Measurements from ENCODE around the gene RETSAT.
A peak's percentile ranks its signal among the peaks of the same experiment; 100 is the strongest.
"Not testable (repeated sequence)": the region's sequence is repeated elsewhere in the genome, so short reads cannot be mapped to it uniquely, and the experiment has no call there.

The RETSAT gene

DNA sequence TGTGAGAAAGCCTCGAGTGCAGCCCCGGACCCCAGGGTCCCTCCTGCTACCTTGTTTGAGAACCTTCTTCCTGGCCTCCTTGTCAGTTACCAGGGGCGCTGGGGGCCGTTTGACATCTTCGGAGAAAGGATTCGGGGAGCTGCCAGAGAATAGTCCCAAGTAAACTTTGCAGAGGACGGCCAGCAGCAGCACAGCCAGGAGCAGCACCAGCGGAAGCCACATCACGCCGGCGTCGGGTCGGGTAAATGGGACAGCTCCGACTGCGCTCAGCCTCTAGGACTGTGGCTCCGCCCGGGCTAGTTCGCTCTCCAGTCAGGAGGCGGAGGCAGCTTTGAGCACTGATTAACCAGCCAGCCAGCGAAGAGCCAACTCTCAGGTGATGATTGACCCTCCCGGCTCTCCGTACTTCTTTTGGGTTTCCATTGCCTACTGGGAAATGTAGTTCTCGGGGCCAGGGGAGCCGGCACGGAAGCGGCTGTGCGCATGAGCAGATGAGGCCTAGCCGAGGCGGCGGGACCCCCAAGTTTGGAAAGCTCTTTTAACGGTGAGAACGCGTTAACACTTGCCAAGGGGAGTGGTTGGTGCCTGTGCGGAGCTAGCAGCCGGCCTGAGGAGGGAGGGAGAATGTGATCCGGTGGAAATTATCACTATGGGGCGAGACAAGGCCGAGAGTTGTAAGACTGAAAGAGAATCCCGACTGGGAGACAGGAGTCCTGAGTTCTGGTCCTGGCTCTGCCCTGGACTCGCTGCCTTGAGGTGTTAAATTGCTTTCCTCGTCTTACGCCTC is at the start of gene RETSAT, which contains the start of gene ELMOD3:
Gene RETSAT, minus strand, starts transcription at position 243 of the 787 bp plus-strand sequence. Its CDS starts 21 bp downstream, at position 222.
Gene ELMOD3, plus strand, starts transcription at position 484 of the 787 bp plus-strand sequence. CDS start 2,430 bp downstream, outside the sequence.
- peak; percentile 95 for FAIRE-seq

- no peak for FAIRE-seq
These were observed 47.5 kb upstream of the RETSAT start for GRCh38 chr2:85401844-85402243.

- FAIRE-seq = no peak
These were observed 47.1 kb upstream of the RETSAT start for GRCh38 chr2:85401464-85401805.

DNA sequence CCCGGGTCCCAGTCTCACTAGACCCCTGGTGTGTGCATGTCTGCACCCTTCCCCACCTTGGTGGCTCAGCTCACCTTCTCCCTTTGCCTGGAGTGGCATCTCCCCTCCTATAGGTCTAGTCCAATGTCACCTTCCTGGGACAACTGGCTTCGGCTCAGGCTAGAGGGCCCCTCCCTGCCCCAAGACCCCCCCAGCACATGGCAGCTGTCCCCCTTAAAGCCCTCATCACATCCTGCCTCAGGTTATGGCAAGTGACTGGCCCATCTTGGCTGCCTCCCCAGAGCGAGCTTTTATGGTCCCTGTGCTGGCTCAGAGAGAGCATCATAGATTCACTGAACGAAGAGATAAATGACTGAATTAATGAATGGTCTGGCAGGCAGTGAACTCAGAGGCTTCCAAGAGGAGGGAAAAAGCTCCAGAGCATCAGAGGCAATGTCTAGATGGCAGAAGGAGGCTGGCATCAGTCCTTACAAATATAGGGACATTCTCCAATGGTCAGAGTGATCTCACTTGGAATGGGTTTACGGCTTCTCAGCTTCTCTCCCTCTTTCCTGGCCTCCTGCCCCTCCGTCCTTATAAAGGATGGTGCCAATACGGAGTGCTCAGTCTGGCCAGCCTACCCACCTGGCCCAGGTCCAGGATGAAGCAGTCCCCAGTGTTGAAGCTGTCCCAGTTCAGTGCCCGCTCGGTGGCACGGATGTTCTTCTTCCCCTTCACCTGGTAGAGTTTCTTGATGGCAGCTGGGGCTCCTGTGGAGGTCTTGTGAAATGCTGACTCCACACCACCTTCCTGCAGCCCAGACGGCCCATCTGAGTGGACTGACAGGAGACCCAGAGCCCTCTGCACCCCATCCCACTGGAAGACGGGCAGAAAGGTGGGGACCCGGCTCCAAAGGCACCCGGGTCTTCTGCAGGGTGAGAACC is 46.5 kb upstream of the RETSAT start:
- FAIRE-seq = no peak

GRCh38 chr2:85400023-85400422 is 45.7 kb upstream of the RETSAT start:
- FAIRE-seq = no peak

- no peak for FAIRE-seq
These were observed 44.8 kb upstream of the RETSAT start for GRCh38 chr2:85399183-85399455.

DNA sequence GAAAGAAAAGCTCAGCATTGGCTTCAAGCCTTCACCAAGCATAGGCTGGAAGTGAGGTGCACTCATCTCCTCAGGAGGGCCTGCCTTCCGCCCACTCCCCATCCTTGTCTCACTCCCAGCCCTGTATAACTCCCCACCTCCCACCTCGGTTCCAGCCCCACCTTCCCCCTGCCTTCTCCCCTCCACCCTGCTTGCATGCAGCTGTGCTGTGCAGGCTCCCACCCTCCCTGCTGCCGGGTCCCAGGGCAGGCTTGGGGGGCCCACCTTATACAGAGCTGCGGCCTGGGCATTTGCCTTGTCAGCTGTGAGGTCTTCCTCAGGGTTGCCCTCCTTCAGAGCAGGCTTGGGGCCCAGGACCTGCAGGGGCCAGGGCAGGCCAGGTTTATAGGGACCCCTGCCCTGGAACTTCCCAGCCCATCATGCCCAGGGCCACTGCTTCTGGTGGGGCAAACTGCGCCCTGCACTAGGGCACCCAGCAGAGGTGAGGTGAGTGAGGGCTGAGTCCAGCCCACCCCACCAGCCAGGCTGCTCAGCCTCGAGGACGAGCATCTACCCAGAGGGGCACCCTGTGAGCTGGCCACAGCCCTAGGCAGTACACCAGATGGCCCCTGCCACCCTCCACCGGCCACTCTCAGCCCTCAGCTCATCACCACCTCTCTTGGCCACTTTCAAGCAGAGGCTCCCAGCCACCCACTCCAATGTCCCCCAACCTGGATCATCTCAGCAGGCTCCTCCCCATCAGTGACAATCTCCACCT is 44.3 kb upstream of the RETSAT start:
- FAIRE-seq = no peak

GRCh38 chr2:85397925-85398331 is 43.6 kb upstream of the RETSAT start:
- no peak for FAIRE-seq

- no peak for FAIRE-seq
These were observed 42.5 kb upstream of the RETSAT start for GRCh38 chr2:85396531-85397470.

- FAIRE-seq = no peak
These were observed 41.7 kb upstream of the RETSAT start for GRCh38 chr2:85395912-85396475.

DNA sequence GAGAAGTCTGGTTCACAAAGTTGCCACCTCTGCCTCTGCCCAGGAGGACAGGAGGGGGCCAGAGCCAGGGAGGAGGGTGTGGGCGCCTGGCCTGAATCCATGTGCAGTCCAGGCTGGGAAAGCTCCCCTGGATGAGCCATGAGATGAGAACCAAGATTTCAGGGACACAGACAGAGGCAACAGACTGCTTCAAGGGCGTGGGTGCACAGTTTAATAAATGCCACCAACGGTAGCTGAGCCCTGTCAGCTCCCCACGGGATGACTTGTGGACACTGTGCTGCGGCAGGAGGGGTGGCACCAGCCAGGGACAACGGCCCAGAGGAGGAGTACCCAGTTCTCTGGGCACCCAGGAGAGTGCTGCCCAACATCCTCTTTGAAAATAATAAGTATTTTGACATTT is 40.6 kb upstream of the RETSAT start:
- FAIRE-seq = no peak

GRCh38 chr2:85394261-85394681 is 39.9 kb upstream of the RETSAT start:
- no peak for FAIRE-seq

GRCh38 chr2:85393836-85394235 is 39.5 kb upstream of the RETSAT start:
- FAIRE-seq = no peak

DNA sequence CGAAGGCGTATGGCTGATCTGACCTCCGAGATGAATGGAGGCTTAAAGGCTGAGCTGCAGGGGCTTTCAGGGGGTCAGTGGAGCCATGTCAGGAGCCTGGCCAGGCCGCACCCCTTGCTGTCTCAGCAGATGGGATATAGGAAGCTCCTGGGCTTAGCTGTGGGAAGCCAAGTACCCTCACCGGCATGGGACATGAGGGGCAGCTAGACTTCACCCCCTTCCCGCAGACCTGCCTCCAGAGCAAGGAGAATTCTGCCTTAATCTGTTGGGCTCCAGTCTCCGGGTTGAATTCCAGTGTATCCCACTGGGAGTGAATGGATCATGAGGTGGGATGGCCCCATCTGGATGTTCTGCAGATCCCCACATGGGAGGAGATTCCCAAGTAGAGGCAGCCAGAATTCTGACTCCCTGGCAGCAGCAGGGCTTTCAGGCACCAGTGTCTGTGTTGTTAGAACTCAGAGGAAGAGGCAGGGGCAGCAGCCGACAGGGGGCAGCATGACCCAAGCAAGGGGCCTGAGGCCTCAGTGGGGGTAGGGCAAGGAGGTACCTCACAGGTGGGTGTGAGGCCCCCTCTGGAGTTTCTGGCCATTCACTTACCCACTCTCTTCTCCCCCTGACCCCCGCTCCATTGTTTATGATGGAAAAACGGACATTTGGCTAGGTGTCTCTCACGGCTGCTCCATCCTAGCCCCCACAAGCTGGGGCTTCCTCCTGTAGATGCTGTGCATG is 36.8 kb upstream of the RETSAT start:
- FAIRE-seq = no peak

- FAIRE-seq = no peak
These were observed 34.7 kb upstream of the RETSAT start for GRCh38 chr2:85388878-85389538.

DNA sequence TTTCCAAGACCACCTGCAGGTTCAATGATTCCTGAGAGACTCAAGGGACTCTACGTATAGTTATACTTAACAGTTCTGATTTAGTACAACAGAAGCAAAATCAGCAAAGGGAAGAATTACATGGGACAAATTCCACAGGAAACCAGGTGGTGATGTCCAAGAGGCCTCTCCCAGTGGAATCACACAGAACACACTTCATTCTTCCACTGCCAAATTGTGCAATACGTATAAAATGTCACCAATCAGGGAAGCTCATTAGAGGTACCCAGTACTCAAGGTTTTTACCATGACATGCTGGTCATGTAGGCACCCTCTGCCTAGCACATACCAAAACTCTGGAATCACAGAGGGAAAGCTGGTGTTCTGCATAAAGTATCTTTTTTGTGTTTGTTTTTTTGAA is 33.4 kb upstream of the RETSAT start:
- FAIRE-seq = no peak

- FAIRE-seq = no peak
These were observed 31.4 kb upstream of the RETSAT start for GRCh38 chr2:85385746-85386145.

DNA sequence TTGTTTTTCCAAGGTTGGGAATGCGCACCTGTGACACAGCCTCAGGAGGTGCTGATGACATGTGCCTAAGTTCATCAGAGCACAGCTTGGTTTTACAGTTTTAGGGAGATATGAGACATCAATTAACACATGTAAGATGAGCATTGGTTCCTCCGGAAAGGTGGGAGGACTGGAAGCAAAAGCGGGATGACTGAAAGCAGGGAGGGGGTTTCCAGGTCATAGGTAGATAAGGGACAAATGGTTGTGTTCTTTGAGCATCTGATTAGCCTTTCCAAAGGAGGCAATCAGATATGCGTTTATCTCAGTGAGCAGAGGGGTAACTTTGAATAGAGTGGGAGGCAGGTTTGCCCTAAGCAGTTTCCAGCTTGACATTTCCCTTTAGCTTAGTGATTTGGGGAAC is 29.5 kb upstream of the RETSAT start:
- FAIRE-seq = no peak

DNA sequence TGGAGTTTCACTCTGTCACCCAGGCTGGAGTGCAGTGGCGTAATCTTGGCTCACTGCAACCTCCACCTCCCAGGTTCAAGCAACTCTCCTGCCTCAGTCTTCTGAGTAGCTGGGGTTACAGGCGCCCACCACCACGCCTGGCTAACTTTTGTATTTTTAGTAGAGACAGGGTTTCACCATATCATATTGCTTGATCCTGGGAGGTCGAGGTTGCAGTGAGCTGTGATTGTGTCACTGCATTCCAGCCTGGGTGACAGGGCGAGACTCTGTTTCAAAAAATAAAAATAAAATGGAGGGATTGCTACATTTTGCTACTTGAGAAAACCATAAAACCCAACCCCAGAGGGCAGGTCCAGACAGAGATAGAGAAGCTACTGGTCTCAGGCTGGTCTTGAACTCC is 28.8 kb upstream of the RETSAT start:
- not testable (repeated sequence) for FAIRE-seq

DNA sequence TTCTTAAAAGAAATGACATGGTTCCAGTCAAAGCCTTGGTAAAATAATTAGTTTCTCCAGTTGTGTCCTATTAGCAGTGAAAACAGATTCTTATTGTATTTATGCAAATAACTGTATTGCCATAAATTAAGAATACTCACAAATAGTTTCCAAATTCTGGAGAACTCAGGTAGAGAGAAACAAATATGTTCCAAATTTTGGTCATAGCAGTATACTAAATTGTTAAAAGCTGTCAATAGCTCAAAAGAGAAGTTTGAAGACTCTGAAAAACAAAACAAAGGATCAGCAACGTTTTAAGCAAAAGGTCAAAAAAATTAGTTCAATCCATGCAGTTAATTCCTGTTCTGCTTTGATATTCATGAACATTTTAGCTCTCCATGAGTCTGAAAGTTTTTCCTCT is 25.7 kb upstream of the RETSAT start:
- no peak for FAIRE-seq

- FAIRE-seq = no peak
These were observed 23.9 kb upstream of the RETSAT start for GRCh38 chr2:85378257-85378656.
